GM23338 (cell line): ENCODE measurements around the gene ZNF583. TPM values are rescaled to one million over a fixed set of nuclear protein-coding genes. Genes with fewer than 3 reads are reported as not detected.

Experiments used
- ATAC-seq: fragments of 200-7000 bp; cut with Tn5 transposase; 3 replicates; pipeline ENCODE4 v1.9.1; 2020
- DNase-seq: peaks from one replicate; pipeline ENCODE4 v3.0.0-alpha.2; 2015; ENCODE audit warnings: low spot score
- H2AFZ ChIP-seq: fragments of 200-600 bp; sonication (generic); 2 replicates; pipeline ENCODE4 v1.8.0; 2016; ENCODE audit warnings: antibody characterized with exemption, mild to moderate bottlenecking, moderate library complexity
- H3F3A ChIP-seq: fragments of 200-600 bp; sonication (generic); replicated peaks from 2 replicates; pipeline ENCODE4 v1.8.0; 2017; ENCODE audit warnings: antibody characterized with exemption, mixed run types, low read depth
- H3K27ac ChIP-seq: fragments of 200-600 bp; sonication (generic); 2 replicates; pipeline ENCODE4 v1.6.1; 2016; ENCODE audit warnings: low read depth
- H3K27me3 ChIP-seq: fragments of 200-600 bp; sonication (generic); 2 replicates; pipeline ENCODE4 v1.8.0; 2016; ENCODE audit warnings: mild to moderate bottlenecking, mixed run types, moderate library complexity; ENCODE audit not compliant: insufficient read depth
- H3K36me3 ChIP-seq: fragments of 200-600 bp; sonication (generic); 2 replicates; pipeline ENCODE4 v1.8.0; 2016; ENCODE audit warnings: mild to moderate bottlenecking; ENCODE audit not compliant: insufficient read depth
- H3K4me1 ChIP-seq: fragments of 200-600 bp; sonication (generic); 2 replicates; pipeline ENCODE4 v1.8.0; 2016; ENCODE audit warnings: mild to moderate bottlenecking, moderate library complexity; ENCODE audit not compliant: insufficient read depth
- H3K4me2 ChIP-seq: fragments of 200-600 bp; sonication (generic); 2 replicates; pipeline ENCODE4 v1.7.1; 2017; ENCODE audit warnings: mixed run types
- H3K4me3 ChIP-seq: fragments of 200-600 bp; sonication (generic); 2 replicates; pipeline ENCODE4 v1.6.1; 2016; ENCODE audit warnings: mixed run types
- H3K79me2 ChIP-seq: fragments of 200-600 bp; sonication (generic); replicated peaks from 2 replicates; pipeline ENCODE4 v1.8.0; 2017; ENCODE audit warnings: mild to moderate bottlenecking; ENCODE audit not compliant: insufficient read depth
- H3K9me2 ChIP-seq: fragments of 200-600 bp; sonication (generic); 2 replicates; pipeline ENCODE4 v1.8.0; 2017; ENCODE audit not compliant: insufficient read depth
- H4K20me1 ChIP-seq: fragments of 200-600 bp; sonication (generic); replicated peaks from 2 replicates; pipeline ENCODE4 v1.8.0; 2017; ENCODE audit warnings: mild to moderate bottlenecking; ENCODE audit not compliant: insufficient read depth
- H3K27ac Mint-ChIP-seq: 2 replicates; pipeline ENCODE4 v1.8.0; 2020; ENCODE audit warnings: inconsistent platforms, mild to moderate bottlenecking, moderate library complexity, mixed read lengths
- H3K27me3 Mint-ChIP-seq: 3 replicates; pipeline ENCODE4 v1.8.0; 2022; ENCODE audit warnings: low read depth, mild to moderate bottlenecking, moderate library complexity, mixed read lengths, inconsistent platforms; ENCODE audit not compliant: insufficient read depth, poor library complexity
- H3K36me3 Mint-ChIP-seq: 3 replicates; pipeline ENCODE4 v1.8.0; 2021; ENCODE audit warnings: low read depth, mild to moderate bottlenecking, inconsistent platforms, moderate library complexity, mixed read lengths
- H3K4me1 Mint-ChIP-seq: 3 replicates; pipeline ENCODE4 v1.8.0; 2020; ENCODE audit warnings: mild to moderate bottlenecking, inconsistent platforms, mixed read lengths
- H3K4me3 Mint-ChIP-seq: 3 replicates; pipeline ENCODE4 v1.8.0; 2021; ENCODE audit warnings: moderate library complexity, mild to moderate bottlenecking, inconsistent platforms, mixed read lengths
- H3K9me3 Mint-ChIP-seq: 3 replicates; pipeline ENCODE4 v1.8.0; 2020; ENCODE audit warnings: moderate library complexity, mild to moderate bottlenecking, inconsistent platforms, mixed read lengths
- CREB1 ChIP-seq: fragments of 250-450 bp; sonication (Bioruptor Pico); IDR thresholded peaks from 2 replicates; pipeline ENCODE4 v1.5.0; 2020; ENCODE audit warnings: low read depth, mild to moderate bottlenecking, moderate library complexity
- EZH2 ChIP-seq: fragments of 200-600 bp; sonication (generic); IDR thresholded peaks from one replicate; pipeline ENCODE4 v1.8.0; 2017; ENCODE audit warnings: antibody characterized with exemption, mild to moderate bottlenecking, low read depth; ENCODE audit not compliant: unreplicated experiment
- EZH2phosphoT487 ChIP-seq: fragments of 200-600 bp; sonication (generic); IDR thresholded peaks from one replicate; pipeline ENCODE4 v1.8.1; 2018; ENCODE audit warnings: antibody characterized with exemption; ENCODE audit not compliant: unreplicated experiment
- JUNB ChIP-seq: IDR thresholded peaks from one replicate; pipeline ENCODE4 v1.6.1; 2016; ENCODE audit warnings: antibody characterized with exemption; ENCODE audit not compliant: unreplicated experiment
- NANOG ChIP-seq: IDR thresholded peaks from 2 replicates; pipeline ENCODE4 v1.6.1; 2016; ENCODE audit warnings: antibody characterized with exemption, borderline replicate concordance
- POLR2AphosphoS5 ChIP-seq: IDR thresholded peaks from 2 replicates; pipeline ENCODE4 v1.6.1; 2016; ENCODE audit warnings: antibody characterized with exemption, low read depth
- STAT1 ChIP-seq: IDR thresholded peaks from one replicate; pipeline ENCODE4 v1.6.1; 2016; ENCODE audit warnings: antibody characterized with exemption; ENCODE audit not compliant: unreplicated experiment
- ZNF114 ChIP-seq: fragments of 250-450 bp; sonication (Bioruptor Pico); IDR thresholded peaks from 2 replicates; pipeline ENCODE4 v1.5.0; 2020; ENCODE audit warnings: mild to moderate bottlenecking, moderate library complexity
- ZNF331 ChIP-seq: fragments of 250-450 bp; sonication (Bioruptor Pico); IDR thresholded peaks from 2 replicates; pipeline ENCODE4 v1.5.0; 2020; ENCODE audit warnings: low read depth, mild to moderate bottlenecking, moderate library complexity
- polyA plus RNA-seq: library from polyadenylated mRNA; unstranded; fragments of >200 nt; fragmentation: Nextera tagmentation; extraction: Ambion mirVana; gene quantifications from 2 replicates; pipeline ENCODE4 v1.2.1, GENCODE V29; 2016
- total RNA-seq: library from RNA; depleted of rRNA; stranded (reverse); fragments of >200 nt; shearing (Covaris generic); gene quantifications from 2 replicates; pipeline ENCODE4 v1.2.3, GENCODE V29; 2014
- TF ChIP-seq, protein P1 (sequence below): IDR thresholded peaks from one replicate; pipeline ENCODE4 v1.6.1; 2018; ENCODE audit warnings: antibody characterized with exemption; ENCODE audit not compliant: unreplicated experiment
- TF ChIP-seq, protein P2 (sequence below), 2 experiments: fragments of 200-600 bp in 1 of 2; sonication (generic) in 1 of 2; conservative IDR thresholded peaks; 2 replicates each; pipeline versions ENCODE4 v1.5.1 to v1.6.1; 2016 to 2017; ENCODE audit warnings: antibody characterized with exemption in 2 of 2, low read depth in 2 of 2, mild to moderate bottlenecking in 2 of 2, moderate library complexity in 1 of 2
- TF ChIP-seq, protein P3 (sequence below): IDR thresholded peaks from 2 replicates; pipeline ENCODE4 v1.6.1; 2016; ENCODE audit warnings: antibody characterized with exemption

The ZNF583 gene
- total and polyA plus RNA-seq, 2 experiments from 2014 or later = 2.4 to 6.3 TPM

DNA sequence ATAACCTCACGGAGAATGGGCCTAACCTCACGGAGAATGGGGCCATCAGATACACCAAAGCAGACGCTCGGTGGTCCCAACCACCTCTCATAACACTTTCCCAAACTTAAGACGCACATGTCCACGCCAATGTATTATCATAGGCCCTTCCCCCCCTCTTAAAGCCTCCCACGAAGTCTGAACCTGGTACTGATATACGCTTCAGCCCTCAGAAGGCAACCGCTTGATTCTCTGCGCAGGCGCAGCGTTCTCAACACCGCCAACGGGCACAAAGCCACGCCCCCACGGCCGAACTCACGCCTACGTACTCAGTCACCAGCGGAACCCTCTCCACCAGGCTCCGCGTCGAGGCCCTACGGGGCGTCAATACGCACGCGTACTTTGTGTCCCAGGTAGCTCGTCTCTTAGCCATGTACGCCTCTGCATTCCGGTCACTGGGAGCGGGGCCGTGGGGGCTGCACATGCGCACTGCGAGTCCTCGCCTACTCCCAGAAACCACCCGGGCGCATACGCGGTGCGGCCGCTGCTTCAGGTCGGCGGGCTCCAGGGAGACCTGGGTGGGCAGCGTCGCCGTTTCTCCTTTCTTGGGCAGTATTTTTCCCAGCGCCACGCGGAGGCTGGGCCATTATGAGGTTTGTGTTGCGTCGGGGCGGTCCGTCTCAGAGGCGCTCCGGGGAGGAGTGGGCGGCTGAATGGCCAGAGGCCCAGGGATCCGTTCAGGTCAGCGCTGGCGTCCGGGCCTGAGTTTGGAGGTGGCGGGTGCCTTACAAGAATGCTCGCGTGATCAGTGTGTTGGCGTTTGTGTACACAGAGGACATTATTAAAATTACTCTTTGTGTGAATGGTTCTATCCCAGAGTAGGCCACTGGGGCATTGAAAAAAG lies 36.1 kb upstream of the ZNF583 start:
- TF ChIP-seq ZNF331 (CRISPR knock-in tag) (no peak), JUNB (no peak), NANOG (no peak), CREB1 (CRISPR knock-in tag) (peak; percentile 81), POLR2AphosphoS5 (peak; percentile 89)
- peak; percentile 99 for ATAC-seq
- H2AFZ ChIP-seq = peak overlapping the region; percentile 88
- H3K4me1 ChIP-seq = peaks cover 6% of the 10 kb centered on the region
- DNase-seq = peak; percentile 99
- H3K9me3 Mint-ChIP-seq = peaks cover 16% of the 10 kb centered on the region
- H3K4me1 Mint-ChIP-seq = peaks cover 14% of the 10 kb centered on the region
- no peaks in the 10 kb centered on the region for H3K27me3 ChIP-seq
- no peaks in the 10 kb centered on the region for H4K20me1 ChIP-seq
- peaks cover 3% of the 10 kb centered on the region; the same call in 1 of the 2 replicates for H3K9me2 ChIP-seq
- H3K36me3 Mint-ChIP-seq = peaks cover 79% of the 10 kb centered on the region
- peak overlapping the region; percentile 99 for H3K27ac Mint-ChIP-seq
- H3K4me2 ChIP-seq = peak overlapping the region; percentile 96
- peak overlapping the region; percentile 97 for H3K27ac ChIP-seq
- H3K4me3 ChIP-seq = peak overlapping the region; percentile 95
- peaks cover 31% of the 10 kb centered on the region for H3K79me2 ChIP-seq
- peak overlapping the region; percentile 100 for H3K4me3 Mint-ChIP-seq
- peaks cover 8% of the 10 kb centered on the region for H3K27me3 Mint-ChIP-seq
- peaks cover 7% of the 10 kb centered on the region for H3F3A ChIP-seq
- no peaks in the 10 kb centered on the region; the same call in none of the 2 replicates for H3K36me3 ChIP-seq

DNA sequence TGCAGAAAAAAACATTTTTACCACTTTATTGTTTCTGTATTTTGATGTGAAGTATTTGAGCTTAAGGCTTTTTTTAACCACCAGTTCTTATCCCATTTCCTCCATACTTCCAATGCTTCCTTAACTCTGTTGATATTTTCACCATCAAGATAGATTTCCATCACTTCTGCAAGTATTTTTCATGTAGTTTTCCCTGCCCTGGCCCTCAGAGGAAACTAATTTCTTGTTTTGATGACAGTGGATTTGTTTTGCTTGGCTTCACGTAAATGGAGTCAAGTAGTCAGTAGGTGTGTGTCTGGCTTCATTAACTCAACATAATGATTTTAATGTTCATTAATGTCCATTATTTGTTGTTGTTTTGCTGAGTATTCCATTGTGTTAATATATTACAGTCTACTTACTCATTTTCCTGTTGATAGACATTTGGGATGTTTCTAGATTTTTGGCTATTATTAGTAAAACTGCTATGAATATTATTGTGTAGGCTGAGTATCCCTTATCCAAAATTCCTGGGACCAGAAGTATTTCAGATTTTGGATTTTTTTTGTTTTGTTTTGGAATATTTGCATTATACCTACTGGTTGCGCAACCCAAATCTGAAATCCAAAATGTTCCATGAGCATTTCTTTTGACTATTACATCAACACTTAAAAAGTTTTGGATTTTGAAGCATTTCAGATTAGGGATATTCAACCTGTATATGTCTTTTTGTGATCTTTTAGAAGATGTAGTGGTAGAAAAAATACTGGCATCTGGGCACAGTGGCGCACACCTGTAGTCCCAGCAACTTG lies 34.1 kb upstream of the ZNF583 start:
- DNase-seq = no peak
- H3K36me3 ChIP-seq = peaks cover 13% of the 10 kb centered on the region
- H3K4me1 Mint-ChIP-seq = peaks cover 14% of the 10 kb centered on the region
- no peaks in the 10 kb centered on the region for H3K9me2 ChIP-seq
- no peak overlapping the region for H3K27ac ChIP-seq
- peaks cover 8% of the 10 kb centered on the region for H3K27me3 Mint-ChIP-seq
- peaks cover 7% of the 10 kb centered on the region for H3F3A ChIP-seq
- peaks cover 6% of the 10 kb centered on the region for H3K4me1 ChIP-seq
- H3K36me3 Mint-ChIP-seq = peaks cover 80% of the 10 kb centered on the region
- H2AFZ ChIP-seq = no peak overlapping the region
- H3K4me3 Mint-ChIP-seq = peak overlapping the region; percentile 63; the same call in 2 of the 3 replicates
- H3K4me2 ChIP-seq = peak overlapping the region; percentile 96; the same call in 1 of the 2 replicates
- H3K27ac Mint-ChIP-seq = no peak overlapping the region
- ATAC-seq = no peak
- H3K27me3 ChIP-seq = no peaks in the 10 kb centered on the region
- H3K9me3 Mint-ChIP-seq = peaks cover 5% of the 10 kb centered on the region; the same call in 1 of the 3 replicates
- TF ChIP-seq STAT1 (no peak), EZH2 (no peak), ZNF331 (CRISPR knock-in tag) (no peak), POLR2AphosphoS5 (no peak), JUNB (no peak), EZH2phosphoT487 (no peak), ZNF114 (CRISPR knock-in tag) (no peak)
- TF ChIP-seq, protein P1, sequence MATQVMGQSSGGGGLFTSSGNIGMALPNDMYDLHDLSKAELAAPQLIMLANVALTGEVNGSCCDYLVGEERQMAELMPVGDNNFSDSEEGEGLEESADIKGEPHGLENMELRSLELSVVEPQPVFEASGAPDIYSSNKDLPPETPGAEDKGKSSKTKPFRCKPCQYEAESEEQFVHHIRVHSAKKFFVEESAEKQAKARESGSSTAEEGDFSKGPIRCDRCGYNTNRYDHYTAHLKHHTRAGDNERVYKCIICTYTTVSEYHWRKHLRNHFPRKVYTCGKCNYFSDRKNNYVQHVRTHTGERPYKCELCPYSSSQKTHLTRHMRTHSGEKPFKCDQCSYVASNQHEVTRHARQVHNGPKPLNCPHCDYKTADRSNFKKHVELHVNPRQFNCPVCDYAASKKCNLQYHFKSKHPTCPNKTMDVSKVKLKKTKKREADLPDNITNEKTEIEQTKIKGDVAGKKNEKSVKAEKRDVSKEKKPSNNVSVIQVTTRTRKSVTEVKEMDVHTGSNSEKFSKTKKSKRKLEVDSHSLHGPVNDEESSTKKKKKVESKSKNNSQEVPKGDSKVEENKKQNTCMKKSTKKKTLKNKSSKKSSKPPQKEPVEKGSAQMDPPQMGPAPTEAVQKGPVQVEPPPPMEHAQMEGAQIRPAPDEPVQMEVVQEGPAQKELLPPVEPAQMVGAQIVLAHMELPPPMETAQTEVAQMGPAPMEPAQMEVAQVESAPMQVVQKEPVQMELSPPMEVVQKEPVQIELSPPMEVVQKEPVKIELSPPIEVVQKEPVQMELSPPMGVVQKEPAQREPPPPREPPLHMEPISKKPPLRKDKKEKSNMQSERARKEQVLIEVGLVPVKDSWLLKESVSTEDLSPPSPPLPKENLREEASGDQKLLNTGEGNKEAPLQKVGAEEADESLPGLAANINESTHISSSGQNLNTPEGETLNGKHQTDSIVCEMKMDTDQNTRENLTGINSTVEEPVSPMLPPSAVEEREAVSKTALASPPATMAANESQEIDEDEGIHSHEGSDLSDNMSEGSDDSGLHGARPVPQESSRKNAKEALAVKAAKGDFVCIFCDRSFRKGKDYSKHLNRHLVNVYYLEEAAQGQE = no peak
- TF ChIP-seq, protein P2, sequence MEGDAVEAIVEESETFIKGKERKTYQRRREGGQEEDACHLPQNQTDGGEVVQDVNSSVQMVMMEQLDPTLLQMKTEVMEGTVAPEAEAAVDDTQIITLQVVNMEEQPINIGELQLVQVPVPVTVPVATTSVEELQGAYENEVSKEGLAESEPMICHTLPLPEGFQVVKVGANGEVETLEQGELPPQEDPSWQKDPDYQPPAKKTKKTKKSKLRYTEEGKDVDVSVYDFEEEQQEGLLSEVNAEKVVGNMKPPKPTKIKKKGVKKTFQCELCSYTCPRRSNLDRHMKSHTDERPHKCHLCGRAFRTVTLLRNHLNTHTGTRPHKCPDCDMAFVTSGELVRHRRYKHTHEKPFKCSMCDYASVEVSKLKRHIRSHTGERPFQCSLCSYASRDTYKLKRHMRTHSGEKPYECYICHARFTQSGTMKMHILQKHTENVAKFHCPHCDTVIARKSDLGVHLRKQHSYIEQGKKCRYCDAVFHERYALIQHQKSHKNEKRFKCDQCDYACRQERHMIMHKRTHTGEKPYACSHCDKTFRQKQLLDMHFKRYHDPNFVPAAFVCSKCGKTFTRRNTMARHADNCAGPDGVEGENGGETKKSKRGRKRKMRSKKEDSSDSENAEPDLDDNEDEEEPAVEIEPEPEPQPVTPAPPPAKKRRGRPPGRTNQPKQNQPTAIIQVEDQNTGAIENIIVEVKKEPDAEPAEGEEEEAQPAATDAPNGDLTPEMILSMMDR (conservative IDR thresholded peaks at IDR 0.05; ENCODE audit: low read depth in 2 of 2) = no peak
- TF ChIP-seq, protein P3, sequence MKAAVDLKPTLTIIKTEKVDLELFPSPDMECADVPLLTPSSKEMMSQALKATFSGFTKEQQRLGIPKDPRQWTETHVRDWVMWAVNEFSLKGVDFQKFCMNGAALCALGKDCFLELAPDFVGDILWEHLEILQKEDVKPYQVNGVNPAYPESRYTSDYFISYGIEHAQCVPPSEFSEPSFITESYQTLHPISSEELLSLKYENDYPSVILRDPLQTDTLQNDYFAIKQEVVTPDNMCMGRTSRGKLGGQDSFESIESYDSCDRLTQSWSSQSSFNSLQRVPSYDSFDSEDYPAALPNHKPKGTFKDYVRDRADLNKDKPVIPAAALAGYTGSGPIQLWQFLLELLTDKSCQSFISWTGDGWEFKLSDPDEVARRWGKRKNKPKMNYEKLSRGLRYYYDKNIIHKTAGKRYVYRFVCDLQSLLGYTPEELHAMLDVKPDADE = no peak
- H3K4me3 ChIP-seq = peak overlapping the region; percentile 95
- H4K20me1 ChIP-seq = no peaks in the 10 kb centered on the region
- peaks cover 31% of the 10 kb centered on the region for H3K79me2 ChIP-seq
